CD4-positive, alpha-beta memory T cell (primary cell): ENCODE results near the gene RNF214. TPM values are rescaled to one million over a fixed set of nuclear protein-coding genes. Genes with fewer than 3 reads are reported as not detected.

Experiments
- CTCF ChIA-PET: fragments of 350-600 bp; sonication (Branson Sonifier 250); formaldehyde crosslinking; loops from one replicate; lab custom pipeline; 2021; ENCODE audit warnings: inconsistent platforms; ENCODE audit not compliant: partially characterized antibody; lab: Charles Lee
- POLR2A ChIA-PET: fragments of 350-600 bp; sonication (Branson Sonifier 250); formaldehyde crosslinking; loops from one replicate; lab custom pipeline; 2021; ENCODE audit not compliant: partially characterized antibody; lab: Charles Lee
- DNase-seq, 5 donors: peaks; one replicate each; pipeline versions ENCODE4 v3.0.0 to v3.0.0-alpha.2; 2020 to 2022; ENCODE audit warnings: mixed read lengths in 1 of 5
- H3K27ac ChIP-seq: one replicate; pipeline ENCODE4 v1.7.0; 2013; ENCODE audit warnings: low read depth, low read length
- H3K27me3 ChIP-seq: 2 replicates; pipeline ENCODE4 v1.7.0; 2013; ENCODE audit warnings: mild to moderate bottlenecking, low read length, moderate library complexity; ENCODE audit not compliant: insufficient read depth
- H3K36me3 ChIP-seq: 2 replicates; pipeline ENCODE4 v1.7.0; 2013; ENCODE audit warnings: mild to moderate bottlenecking, low read length, moderate library complexity; ENCODE audit not compliant: insufficient read depth
- H3K4me1 ChIP-seq: 2 replicates; pipeline ENCODE4 v1.7.0; 2013; ENCODE audit warnings: mild to moderate bottlenecking, low read length, moderate library complexity; ENCODE audit not compliant: insufficient read depth
- H3K4me3 ChIP-seq, 2 donors: one replicate each; pipeline ENCODE4 v1.7.0; 2013; ENCODE audit warnings: low read length in 2 of 2, mild to moderate bottlenecking in 1 of 2
- H3K9me3 ChIP-seq, 2 donors: one replicate each; pipeline ENCODE4 v1.7.0; 2013; ENCODE audit warnings: low read length in 2 of 2, control low read depth in 1 of 2; ENCODE audit not compliant: control insufficient read depth in 1 of 2
- H3K27ac Mint-ChIP-seq, 7 donors: one replicate each; pipeline ENCODE4 v1.8.0; 2020 to 2021; ENCODE audit warnings: mixed read lengths in 7 of 7, mild to moderate bottlenecking in 6 of 7, inconsistent platforms in 3 of 7, moderate library complexity in 3 of 7
- H3K27me3 Mint-ChIP-seq, 2 donors: one replicate each; pipeline ENCODE4 v1.8.0; 2020 to 2021; ENCODE audit warnings: mixed read lengths in 2 of 2
- H3K36me3 Mint-ChIP-seq, 2 donors: one replicate each; pipeline ENCODE4 v1.8.0; 2020 to 2021; ENCODE audit warnings: mixed read lengths in 2 of 2, inconsistent platforms in 1 of 2, mild to moderate bottlenecking in 1 of 2
- H3K4me1 Mint-ChIP-seq, 4 donors: one replicate each; pipeline ENCODE4 v1.8.0; 2020 to 2021; ENCODE audit warnings: mixed read lengths in 4 of 4, mild to moderate bottlenecking in 1 of 4
- H3K4me3 Mint-ChIP-seq, 8 donors: one replicate each; pipeline ENCODE4 v1.8.0; 2020 to 2021; ENCODE audit warnings: mixed read lengths in 8 of 8, mild to moderate bottlenecking in 7 of 8, moderate library complexity in 6 of 8, inconsistent platforms in 3 of 8
- H3K9me3 Mint-ChIP-seq, 8 donors: one replicate each; pipeline ENCODE4 v1.8.0; 2020 to 2021; ENCODE audit warnings: mixed read lengths in 8 of 8, mild to moderate bottlenecking in 5 of 8, inconsistent platforms in 3 of 8, moderate library complexity in 1 of 8
- intact Hi-C: fragments of 100-400 bp; cut with micrococcal nuclease; formaldehyde crosslinking; loops from one replicate; pipeline ENCODE4 v1.15.1; 2023
- polyA plus RNA-seq, 2 donors: library from polyadenylated mRNA; unstranded; fragments of 300-500 nt; fragmentation: Illumina TruSeq; gene quantifications; one replicate each; pipeline ENCODE4 v1.2.3, GENCODE V29; 2021
- total RNA-seq, 2 experiments: library from RNA; stranded (reverse); gene quantifications; one replicate each; pipeline ENCODE4 v1.2.3, GENCODE V29; 2021

Gene RNF214
- total and polyA plus RNA-seq, 4 experiments from 2014 or later: 20.7 to 50.1 (median 43.4) TPM

DNA sequence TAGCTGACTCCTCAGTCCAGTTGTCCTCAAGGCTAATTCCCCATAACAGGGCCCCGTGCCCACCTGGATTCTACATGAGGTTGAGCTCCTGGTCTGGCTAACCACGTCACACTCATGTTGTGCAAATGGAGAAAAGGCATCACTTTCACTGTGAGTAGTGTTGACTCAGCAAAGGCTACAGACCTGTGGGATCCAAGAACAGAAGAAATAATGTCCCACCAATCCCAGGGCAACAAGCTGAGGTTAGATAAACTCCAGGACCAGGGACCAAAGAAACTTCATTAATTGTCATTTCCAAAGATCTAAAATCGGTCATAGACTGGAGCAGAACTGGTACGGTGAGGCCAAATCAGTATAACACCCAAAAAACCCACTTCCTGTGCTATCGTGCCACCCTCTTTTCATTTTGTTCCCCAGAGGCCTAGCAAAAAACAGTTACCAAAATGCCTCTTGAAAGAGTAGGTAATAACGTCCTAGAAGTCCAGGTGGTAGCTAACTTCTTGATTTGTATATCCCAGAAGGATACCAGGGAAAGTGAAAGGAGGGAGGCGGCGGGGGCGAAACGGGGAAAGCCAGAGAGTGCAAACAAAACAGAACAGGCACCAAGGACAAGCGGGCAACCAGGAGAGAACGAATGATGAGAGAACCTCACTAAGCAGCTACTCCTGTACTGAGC, 2.0 kb upstream of the RNF214 start:
- peak overlapping the region; percentile 90 to 100 (median 96) for H3K4me3 Mint-ChIP-seq
- peak overlapping the region; percentile 87 to 93 for H3K4me3 ChIP-seq
- intact Hi-C loops: loop anchor here (2.0 to 5.0 kb wide), 3 partner anchors 303 to 458 kb away; partner anchors contain the start of gene BUD13
- H3K36me3 Mint-ChIP-seq: peaks cover 33 to 57% of the 10 kb centered on the region in 2 donors
- peaks cover 60% of the 10 kb centered on the region for H3K4me1 ChIP-seq
- no peaks in the 10 kb centered on the region for H3K9me3 Mint-ChIP-seq
- H3K27ac Mint-ChIP-seq: peak overlapping the region; percentile 94 to 96 (median 95)
- no peaks in the 10 kb centered on the region for H3K27me3 Mint-ChIP-seq
- H3K36me3 ChIP-seq: peaks cover 42% of the 10 kb centered on the region
- ChIA-PET POLR2A (interaction anchor here (0.6 to 5.8 kb wide), 23 partner anchors 9 to 1237 kb away, joined by 3 to 68 read pairs (median 4); partner anchors contain the start of genes BACE1, BACE1-AS, BUD13 and CEP164), CTCF (interaction anchor here (0.9 to 3.1 kb wide), 11 partner anchors 8 to 1379 kb away, joined by 3 to 28 read pairs (median 4); partner anchors contain the start of genes APOA5, BACE1, CEP164 and SIDT2)
- peaks cover 36 to 72% (median 56%) of the 10 kb centered on the region in 4 donors for H3K4me1 Mint-ChIP-seq
- DNase-seq: peak; percentile 63 to 76 (median 71)
- no peaks in the 10 kb centered on the region for H3K9me3 ChIP-seq
- no peaks in the 10 kb centered on the region for H3K27me3 ChIP-seq
- H3K27ac ChIP-seq: peak overlapping the region; percentile 90

DNA sequence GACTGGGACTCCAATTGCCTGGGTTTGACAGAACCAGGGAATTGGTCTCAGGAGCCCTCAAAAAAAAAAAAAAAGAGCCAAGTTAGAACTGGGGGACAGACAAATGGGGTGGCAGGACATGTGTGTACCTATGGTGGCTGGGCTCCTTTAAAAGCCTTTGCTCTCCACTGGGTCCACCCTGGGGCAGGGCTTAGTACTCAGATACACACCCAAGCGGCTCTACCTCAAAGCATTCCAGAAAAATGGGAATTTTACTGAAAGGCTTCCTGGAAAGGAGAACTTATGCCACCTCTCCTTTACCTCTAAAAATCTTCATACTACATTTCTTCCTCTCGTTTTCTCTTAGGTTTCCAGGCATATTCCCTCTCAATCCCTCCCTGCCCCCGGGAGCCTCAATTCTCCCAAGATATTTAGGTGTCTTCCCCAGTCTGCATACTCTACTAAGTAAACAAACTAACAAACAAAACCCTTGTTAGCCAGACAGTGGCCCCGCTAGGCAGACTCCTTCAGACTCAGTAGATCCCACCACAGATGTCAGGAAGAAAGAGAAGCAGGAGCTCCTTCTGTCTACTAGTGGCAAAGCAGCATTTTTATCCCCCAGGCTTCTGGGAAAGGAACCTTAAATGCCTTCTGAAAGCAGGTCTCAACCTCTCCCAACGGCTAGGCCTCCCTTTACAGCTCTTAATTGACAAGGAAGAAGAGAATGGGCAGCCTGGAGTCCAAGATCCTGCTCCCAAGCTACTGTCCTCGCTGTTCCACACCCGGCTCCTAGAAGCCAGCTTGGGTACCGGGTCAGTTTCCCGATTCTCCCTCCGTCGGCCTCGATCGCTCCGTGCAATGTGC, 1.3 kb upstream of the RNF214 start:
- Histone ChIP-seq H3K9me3 (no peaks in the 10 kb centered on the region), H3K36me3 (peaks cover 36% of the 10 kb centered on the region), H3K27me3 (no peaks in the 10 kb centered on the region), H3K4me1 (peaks cover 58% of the 10 kb centered on the region), H3K27ac (peak overlapping the region; percentile 90), H3K4me3 (peak overlapping the region; percentile 87 to 93)
- peak overlapping the region; percentile 90 to 100 (median 96) for H3K4me3 Mint-ChIP-seq
- H3K9me3 Mint-ChIP-seq: no peaks in the 10 kb centered on the region
- POLR2A ChIA-PET: interaction anchor here (0.6 to 5.8 kb wide), 23 partner anchors 9 to 1236 kb away, joined by 3 to 68 read pairs (median 4); partner anchors contain the start of genes BACE1-AS, CEP164, PAFAH1B2 and SIDT2
- H3K27me3 Mint-ChIP-seq: no peaks in the 10 kb centered on the region
- CTCF ChIA-PET: interaction anchor here (0.9 to 3.1 kb wide), 10 partner anchors 9 to 1378 kb away, joined by 3 to 28 read pairs (median 4); partner anchors contain the start of genes APOA5, BACE1, CEP164 and SIDT2
- DNase-seq: no peak
- H3K4me1 Mint-ChIP-seq: peaks cover 36 to 72% (median 56%) of the 10 kb centered on the region in 4 donors
- H3K36me3 Mint-ChIP-seq: peaks cover 29 to 51% of the 10 kb centered on the region in 2 donors
- peak overlapping the region; percentile 94 to 96 (median 95) for H3K27ac Mint-ChIP-seq
- intact Hi-C loops: loop anchor here (2.0 to 5.0 kb wide), 3 partner anchors 304 to 458 kb away; partner anchors contain the start of gene BUD13

DNA sequence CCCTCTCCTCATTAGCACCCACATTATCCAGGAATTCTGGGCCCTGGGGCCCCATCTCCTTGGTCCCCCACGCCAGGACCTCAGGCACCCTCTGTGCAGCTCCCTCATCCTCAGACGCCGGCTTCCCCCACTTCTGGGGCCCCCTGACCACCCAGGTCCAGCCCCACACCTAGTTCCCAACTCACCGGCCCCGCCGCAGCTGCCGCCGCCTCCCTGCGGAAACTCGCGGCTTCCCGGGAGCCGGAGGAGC, 704 bp upstream of the RNF214 start, which contains the start of gene PCSK7:
Gene PCSK7, minus strand, starts transcription at position 232 of the 250 bp plus-strand sequence. CDS start 2,229 bp downstream, outside the sequence.
- ChIA-PET CTCF (interaction anchor here (1.1 to 3.1 kb wide), 8 partner anchors 10 to 441 kb away, joined by 3 to 28 read pairs (median 6); partner anchors contain the start of genes APOA5, BACE1, CEP164 and SIDT2), POLR2A (interaction anchor here (0.9 to 5.8 kb wide), 17 partner anchors 11 to 1870 kb away, joined by 3 to 68 read pairs (median 4); partner anchors contain the start of genes CEP164, DPAGT1, PAFAH1B2 and SIDT2)
- Mint-ChIP-seq H3K36me3 (peaks cover 28 to 48% of the 10 kb centered on the region in 2 donors), H3K4me1 (peaks cover 32 to 66% (median 52%) of the 10 kb centered on the region in 4 donors), H3K27me3 (no peaks in the 10 kb centered on the region), H3K27ac (peak within 1 kb of the TSS; percentile 95 to 100 (median 99)), H3K4me3 (peak within 1 kb of the TSS; percentile 97 to 100 (median 99)), H3K9me3 (no peaks in the 10 kb centered on the region)
- Histone ChIP-seq H3K36me3 (peaks cover 32% of the 10 kb centered on the region), H3K4me3 (peak within 1 kb of the TSS; percentile 87 to 93), H3K4me1 (peaks cover 52% of the 10 kb centered on the region), H3K27me3 (no peaks in the 10 kb centered on the region), H3K27ac (peak within 1 kb of the TSS; percentile 90), H3K9me3 (no peaks in the 10 kb centered on the region)
- intact Hi-C loops: loop anchor here (1.0 to 5.0 kb wide), 7 partner anchors 49 to 459 kb away; partner anchors contain the start of genes BUD13, CEP164, PAFAH1B2 and SIDT2
- DNase-seq: no peak

DNA sequence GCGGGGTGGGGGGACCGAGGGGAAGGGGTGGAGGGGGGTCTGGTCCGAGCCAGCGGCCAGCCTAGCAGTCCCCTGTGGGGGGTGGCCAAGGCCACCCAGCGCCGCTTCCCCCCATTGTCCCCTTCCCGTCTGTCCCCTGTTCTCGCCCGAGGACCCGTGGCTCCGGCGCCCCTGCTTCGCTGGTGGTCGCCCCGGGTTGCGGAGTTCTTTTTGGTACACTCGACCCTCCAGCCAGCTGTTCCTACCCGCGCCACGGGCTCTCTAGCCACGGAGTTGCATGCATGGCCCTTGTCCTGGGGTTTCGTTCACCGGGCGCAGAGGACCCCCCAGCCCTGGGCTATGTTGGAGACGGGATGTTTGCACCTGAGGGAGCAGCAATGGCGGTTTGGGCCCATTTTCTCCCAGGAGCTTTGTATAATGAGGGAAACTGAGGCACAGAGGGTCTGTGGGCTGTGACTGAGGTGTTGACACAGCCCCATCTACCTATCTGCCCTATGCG, 489 bp downstream of the RNF214 start:
- peaks cover 20 to 40% of the 10 kb centered on the region in 2 donors for H3K36me3 Mint-ChIP-seq
- ChIA-PET POLR2A (interaction anchor here (0.5 to 5.8 kb wide), 7 partner anchors 23 to 1869 kb away, joined by 3 to 68 read pairs (median 4); partner anchors contain the start of genes CEP164, DPAGT1 and PAFAH1B2), CTCF (interaction anchor here (1.3 to 1.4 kb wide), 2 partner anchors 47 to 52 kb away, joined by 3 read pairs; no protein-coding TSS in a partner anchor)
- H3K4me1 ChIP-seq: peaks cover 45% of the 10 kb centered on the region
- H3K27ac Mint-ChIP-seq: peak overlapping the region; percentile 81 to 96 (median 89)
- H3K36me3 ChIP-seq: peaks cover 21% of the 10 kb centered on the region
- no peaks in the 10 kb centered on the region for H3K9me3 Mint-ChIP-seq
- no peaks in the 10 kb centered on the region for H3K27me3 ChIP-seq
- peak overlapping the region; percentile 35 for H3K27ac ChIP-seq
- peak overlapping the region; percentile 84 to 89 (median 86) for H3K4me3 Mint-ChIP-seq
- intact Hi-C loops: loop anchor here (1.0 to 5.0 kb wide), 6 partner anchors 48 to 381 kb away; partner anchors contain the start of genes CEP164, PAFAH1B2 and SIDT2
- peak overlapping the region; percentile 48 to 51 for H3K4me3 ChIP-seq
- H3K4me1 Mint-ChIP-seq: peaks cover 27 to 59% (median 47%) of the 10 kb centered on the region in 4 donors
- no peaks in the 10 kb centered on the region for H3K27me3 Mint-ChIP-seq
- no peaks in the 10 kb centered on the region for H3K9me3 ChIP-seq
- DNase-seq: peak in 1 of 5 donors; percentile 8

DNA sequence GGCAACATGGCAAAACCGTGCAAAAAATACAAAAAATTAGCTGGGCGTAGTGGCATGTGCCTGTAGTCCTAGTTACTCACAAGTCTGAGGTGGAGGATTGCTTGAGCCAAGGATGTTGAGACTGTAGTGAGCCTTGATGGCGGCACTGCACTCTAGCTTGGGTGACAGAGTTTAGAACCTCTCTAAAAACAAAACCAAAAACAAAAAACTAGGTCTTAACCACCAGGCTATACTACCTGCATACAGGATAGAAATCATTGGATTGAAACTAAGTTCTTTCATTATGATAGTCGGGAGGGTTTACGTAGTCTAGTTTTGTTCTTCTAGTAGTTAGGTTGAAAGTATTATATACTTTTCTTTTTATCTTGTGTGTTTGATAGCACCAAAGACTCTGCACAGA, 5.8 kb downstream of the RNF214 start:
- Histone ChIP-seq H3K4me3 (no peak overlapping the region), H3K36me3 (peaks cover 26% of the 10 kb centered on the region), H3K9me3 (no peaks in the 10 kb centered on the region), H3K4me1 (peaks cover 11% of the 10 kb centered on the region), H3K27ac (no peak overlapping the region), H3K27me3 (no peaks in the 10 kb centered on the region)
- POLR2A ChIA-PET: no interaction called here
- Mint-ChIP-seq H3K9me3 (no peaks in the 10 kb centered on the region), H3K4me3 (no peak overlapping the region), H3K27me3 (no peaks in the 10 kb centered on the region), H3K36me3 (peaks cover 22 to 29% of the 10 kb centered on the region in 2 donors), H3K4me1 (peaks cover 12 to 17% (median 13%) of the 10 kb centered on the region in 4 donors), H3K27ac (no peak overlapping the region)
- CTCF ChIA-PET: interaction anchor here (0.7 kb wide), 1 partner anchor 73 kb away, joined by 3 read pairs; no protein-coding TSS in a partner anchor
- intact Hi-C loops: no loop called here
- no peak for DNase-seq

DNA sequence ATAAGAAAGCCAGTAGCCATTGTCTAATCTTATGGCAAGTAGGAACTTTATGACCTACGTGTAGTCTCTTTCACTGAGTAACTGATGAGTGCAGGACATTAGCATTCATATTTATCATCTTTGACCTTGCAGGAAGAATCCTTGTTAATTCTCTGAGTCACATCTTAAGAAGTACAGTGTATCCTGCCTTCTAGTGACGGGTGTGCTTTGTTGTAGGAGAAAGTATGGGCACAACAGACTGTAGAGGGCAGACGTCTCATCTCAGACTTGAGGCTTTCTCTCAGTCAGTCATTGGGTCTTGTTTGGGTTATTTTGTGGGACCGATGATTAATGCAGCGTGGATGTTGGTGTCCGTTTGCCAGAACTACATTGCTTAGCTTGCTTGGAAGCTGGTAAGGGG, 6.8 kb downstream of the RNF214 start:
- Histone ChIP-seq H3K27ac (no peak overlapping the region), H3K4me3 (no peak overlapping the region), H3K4me1 (peaks cover under 1% of the 10 kb centered on the region), H3K27me3 (no peaks in the 10 kb centered on the region), H3K9me3 (no peaks in the 10 kb centered on the region), H3K36me3 (peaks cover 26% of the 10 kb centered on the region)
- ChIA-PET CTCF (no interaction called here), POLR2A (interaction anchor here (0.8 kb wide), 1 partner anchor 9 kb away, joined by 4 read pairs; no protein-coding TSS in a partner anchor)
- intact Hi-C loops: no loop called here
- no peak for DNase-seq
- no peak overlapping the region for H3K4me3 Mint-ChIP-seq
- no peaks in the 10 kb centered on the region for H3K9me3 Mint-ChIP-seq
- peaks cover 2 to 6% (median 3%) of the 10 kb centered on the region in 4 donors for H3K4me1 Mint-ChIP-seq
- no peaks in the 10 kb centered on the region for H3K27me3 Mint-ChIP-seq
- peaks cover 27 to 31% of the 10 kb centered on the region in 2 donors for H3K36me3 Mint-ChIP-seq
- peak overlapping the region in 1 of 7 donors; percentile 39 for H3K27ac Mint-ChIP-seq
